Measurements from ENCODE around the gene RHOJ.
"Not testable (repeated sequence)": the region's sequence is repeated elsewhere in the genome, so short reads cannot be mapped to it uniquely, and the experiment has no call there.

RHOJ gene

GRCh38 chr14:63262446-63262845, 58.2 kb downstream of the RHOJ start:
- in situ Hi-C loops (cut with HindIII; ENCODE audit: low sequenced_read_pairs): no loop called here

GRCh38 chr14:63266106-63266505, 61.9 kb downstream of the RHOJ start:
- in situ Hi-C loops (cut with HindIII; ENCODE audit: low sequenced_read_pairs): no loop called here

GRCh38 chr14:63267171-63267570, 62.9 kb downstream of the RHOJ start:
- in situ Hi-C loops (cut with HindIII; ENCODE audit: low sequenced_read_pairs): no loop called here

- in situ Hi-C loops (cut with HindIII; ENCODE audit: low sequenced_read_pairs): no loop called here
Measured at GRCh38 chr14:63268771-63269170, 64.5 kb downstream of the RHOJ start.

DNA sequence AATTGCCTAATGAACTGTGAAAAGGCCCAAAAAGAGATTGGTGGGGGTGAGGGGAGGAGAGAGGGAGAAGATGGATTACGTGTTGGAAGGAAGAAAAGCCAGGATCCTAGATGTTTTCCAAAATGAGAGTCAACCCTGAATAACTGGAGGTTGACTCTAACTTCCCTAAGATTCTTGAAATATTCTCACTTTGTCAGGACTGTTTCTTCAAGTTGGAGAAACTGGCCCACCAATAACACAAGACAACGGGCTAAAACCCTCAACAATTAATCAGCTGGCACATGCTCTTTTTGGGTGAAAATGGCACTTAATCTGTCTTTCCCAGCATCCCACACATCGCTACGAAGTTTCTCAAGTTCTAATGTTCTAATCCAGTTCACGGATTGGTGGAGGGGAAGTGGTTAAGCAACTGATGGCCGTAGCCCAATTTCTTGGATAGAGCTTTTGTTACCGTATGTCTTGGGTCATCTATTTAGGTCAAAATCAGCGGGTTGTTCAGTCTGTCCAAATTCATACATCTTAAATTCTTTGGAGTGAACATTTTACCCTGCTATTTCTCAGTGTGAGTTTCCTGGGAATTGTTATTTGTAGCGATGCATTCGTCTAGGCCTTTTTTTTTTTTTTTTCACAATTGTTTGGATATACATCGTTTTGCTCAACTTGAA, 65.5 kb downstream of the RHOJ start:
- in situ Hi-C loops (cut with HindIII; ENCODE audit: low sequenced_read_pairs): no loop called here

- in situ Hi-C loops (cut with HindIII; ENCODE audit: low sequenced_read_pairs): no loop called here
Measured at GRCh38 chr14:63273129-63273528, 68.9 kb downstream of the RHOJ start.

DNA sequence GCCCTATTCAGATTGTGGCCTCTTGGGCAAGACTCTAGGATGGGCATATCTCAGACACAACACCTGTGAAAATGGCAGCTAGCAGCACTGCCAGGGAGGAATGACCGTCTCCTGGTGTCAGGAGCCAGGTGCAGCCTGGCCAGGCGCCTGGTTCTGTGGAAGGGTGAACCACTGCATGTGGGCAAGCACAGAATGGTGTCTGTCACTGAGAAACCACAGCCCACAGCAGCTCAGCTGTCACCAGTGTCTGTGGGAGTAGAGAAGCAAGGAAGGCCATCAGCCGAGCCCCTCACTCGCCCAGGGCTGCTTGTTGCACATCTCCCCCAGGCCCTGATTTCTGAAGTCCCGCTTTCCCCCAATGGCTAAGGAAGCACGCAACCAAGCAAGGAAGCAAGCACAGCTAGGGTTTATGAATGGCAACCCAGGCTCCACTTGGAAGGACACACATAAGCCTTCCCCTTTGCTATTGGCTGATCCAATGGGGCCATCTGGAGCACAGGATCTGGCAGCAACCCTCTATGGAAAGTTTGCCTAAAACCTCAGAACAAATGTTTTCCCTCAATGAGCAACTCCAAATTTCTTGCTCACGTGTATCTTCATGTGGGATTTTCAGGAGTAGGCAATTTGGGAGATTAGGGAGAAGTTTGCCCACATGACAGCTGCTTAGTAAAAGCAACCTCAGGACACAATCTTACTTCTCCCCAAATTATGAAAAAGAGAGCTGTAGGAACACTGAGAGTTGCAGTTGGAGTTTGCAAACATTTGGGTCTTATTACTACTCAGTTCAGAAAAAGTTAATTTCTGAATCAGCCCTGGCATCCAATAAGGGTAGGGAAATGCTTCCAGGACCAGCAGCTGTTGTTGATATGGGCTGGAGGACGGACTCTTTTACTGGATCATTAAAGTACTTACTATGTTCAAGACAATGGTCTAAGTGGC, 69.7 kb downstream of the RHOJ start:
- in situ Hi-C loops (cut with HindIII; ENCODE audit: low sequenced_read_pairs): no loop called here

DNA sequence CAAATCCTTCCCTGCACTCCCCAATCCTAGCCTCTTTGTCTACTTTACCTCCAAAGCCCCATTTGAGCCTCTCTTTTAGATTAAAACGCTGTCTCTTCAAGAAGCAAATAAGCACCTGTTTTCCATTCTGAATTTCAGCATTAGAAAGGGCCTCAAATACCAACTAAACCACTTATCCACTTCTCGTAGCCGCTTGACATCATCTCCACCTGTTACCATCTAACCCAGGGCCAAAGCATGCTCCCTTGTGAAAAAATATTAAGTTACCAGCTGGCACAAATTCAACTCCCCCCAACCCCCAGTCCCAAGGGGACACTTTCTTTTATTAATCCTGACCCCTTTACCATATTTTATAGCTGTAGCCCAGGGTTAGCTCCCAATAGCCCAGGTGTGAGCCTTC, 71.4 kb downstream of the RHOJ start:
- in situ Hi-C loops (cut with HindIII; ENCODE audit: low sequenced_read_pairs): no loop called here

DNA sequence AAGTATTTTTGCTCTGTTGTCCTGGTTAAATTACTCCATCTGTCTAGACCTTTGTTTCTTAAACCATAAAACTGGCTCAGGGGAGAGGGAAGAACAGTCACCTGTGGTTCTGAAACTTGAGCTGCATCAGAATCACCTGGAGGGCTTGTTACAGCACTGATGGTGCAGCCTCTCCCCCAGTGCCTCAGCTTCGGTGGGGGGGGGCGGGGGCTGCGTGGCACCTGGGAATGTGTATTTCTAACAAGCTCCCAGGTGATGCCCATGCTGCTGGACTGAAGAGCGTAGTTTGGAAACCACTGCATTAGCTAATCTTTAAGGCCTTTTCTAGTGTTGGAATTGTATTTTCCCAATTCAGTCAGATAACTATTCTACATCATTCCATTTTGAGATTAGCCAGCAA, 71.8 kb downstream of the RHOJ start:
- in situ Hi-C loops (cut with HindIII; ENCODE audit: low sequenced_read_pairs): no loop called here

GRCh38 chr14:63276492-63277342, 72.5 kb downstream of the RHOJ start:
- in situ Hi-C loops (cut with HindIII; ENCODE audit: low sequenced_read_pairs): no loop called here

DNA sequence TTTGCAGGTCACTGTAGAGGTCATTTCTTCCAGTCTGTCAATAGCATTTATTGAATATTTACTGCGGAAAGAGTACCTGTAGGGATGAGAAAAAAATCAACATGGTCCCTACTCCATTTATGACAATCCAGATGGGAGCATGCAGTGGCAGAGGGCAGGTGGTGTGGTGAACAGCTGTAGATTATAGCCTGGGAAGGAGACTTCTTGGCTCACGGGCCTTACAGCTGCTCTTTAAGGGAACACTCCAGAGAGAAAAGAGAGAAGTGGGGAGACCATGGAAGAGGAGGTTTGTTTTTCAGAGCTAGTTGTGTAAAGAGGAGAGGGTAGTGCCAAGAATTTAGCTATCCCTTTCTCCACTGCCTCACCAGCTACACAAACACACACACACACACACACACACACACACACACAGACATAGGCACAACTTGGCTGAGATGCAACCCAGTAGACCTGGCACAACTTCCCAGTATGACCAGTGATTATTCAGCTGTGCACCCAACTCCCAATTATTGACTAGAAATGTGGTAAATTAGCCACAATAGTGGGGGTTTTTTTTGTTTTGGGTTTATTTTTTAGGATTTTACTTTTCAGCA, 73.4 kb downstream of the RHOJ start:
- in situ Hi-C loops (cut with HindIII; ENCODE audit: low sequenced_read_pairs): no loop called here

DNA sequence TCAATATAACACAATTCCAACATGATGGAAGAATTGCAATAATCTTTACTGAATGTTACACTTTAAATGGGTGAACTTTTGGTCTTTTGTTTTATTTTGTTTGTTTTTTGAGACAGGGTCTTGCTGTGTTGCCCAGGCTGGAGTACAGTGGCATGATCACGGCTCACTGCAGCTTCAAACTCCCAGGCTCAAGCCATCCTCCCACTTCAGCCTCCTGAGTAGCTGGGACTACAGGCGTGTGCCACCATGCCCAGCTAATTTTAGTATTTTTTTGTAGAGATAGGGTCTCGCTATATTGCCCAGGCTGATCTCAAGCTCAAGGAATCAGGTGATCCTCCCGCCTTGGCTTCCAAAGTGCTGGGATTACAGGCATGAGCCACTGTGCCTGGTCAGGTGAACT, 75.7 kb downstream of the RHOJ start:
- in situ Hi-C loops (cut with HindIII; ENCODE audit: low sequenced_read_pairs): not testable (repeated sequence)

GRCh38 chr14:63282997-63283883, 79.0 kb downstream of the RHOJ start:
- in situ Hi-C loops (cut with HindIII; ENCODE audit: low sequenced_read_pairs): no loop called here

DNA sequence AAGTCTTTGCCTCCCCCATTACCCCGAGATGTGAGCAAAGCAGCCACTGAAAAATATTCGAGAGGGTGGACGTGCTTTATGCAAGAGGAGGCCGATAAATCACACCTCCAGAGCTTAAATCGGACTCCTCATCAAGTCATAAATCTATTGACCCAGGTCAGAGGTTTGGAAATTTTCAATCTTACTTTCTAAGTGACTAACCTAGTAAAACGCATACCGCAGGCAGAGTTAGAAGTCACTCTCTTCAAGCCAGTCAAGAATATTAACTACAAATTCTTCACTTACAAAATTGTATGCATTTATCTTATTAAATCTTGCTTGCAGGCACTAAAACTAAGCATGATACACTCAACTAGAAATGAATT, 79.6 kb downstream of the RHOJ start:
- in situ Hi-C loops (cut with HindIII; ENCODE audit: low sequenced_read_pairs): no loop called here

GRCh38 chr14:63286071-63286470, 81.8 kb downstream of the RHOJ start:
- in situ Hi-C loops (cut with HindIII; ENCODE audit: low sequenced_read_pairs): no loop called here

DNA sequence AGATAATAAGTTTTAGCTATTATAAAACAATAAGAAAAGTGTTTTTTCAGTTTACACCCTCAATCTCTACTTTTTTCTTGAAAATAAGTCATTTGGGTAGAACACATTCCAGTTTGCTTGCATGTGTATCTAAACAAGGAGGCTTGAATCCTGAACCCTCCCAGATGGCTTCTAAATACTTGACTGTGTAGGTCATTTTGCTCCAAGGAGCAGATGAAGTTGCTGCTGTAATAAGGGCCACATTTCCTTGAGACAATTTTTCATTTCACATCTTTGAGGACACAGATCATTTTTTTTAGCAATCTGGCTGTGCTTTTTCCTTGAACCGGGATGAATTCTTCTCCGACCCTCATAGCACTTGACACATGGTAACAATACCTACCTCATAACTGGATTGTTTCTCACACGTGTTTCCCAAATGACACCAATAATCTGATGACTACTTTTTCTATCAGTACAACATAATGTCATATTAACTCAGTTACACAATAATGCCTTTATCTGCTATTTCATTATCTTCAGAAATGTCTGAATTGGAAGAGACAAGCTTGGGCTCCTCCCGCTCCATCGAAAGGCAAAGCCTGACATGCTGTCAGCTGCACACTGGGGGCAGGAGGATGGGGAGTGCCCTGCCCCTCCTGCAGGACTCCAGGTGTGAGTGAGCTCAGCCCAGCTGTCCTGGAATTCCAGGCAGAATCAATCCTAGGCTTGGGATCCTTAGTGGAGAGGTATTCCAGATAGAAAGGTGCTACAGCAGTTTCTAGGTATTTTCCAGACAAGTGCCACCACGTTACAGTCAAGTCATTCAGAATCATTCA, 83.6 kb downstream of the RHOJ start:
- in situ Hi-C loops (cut with HindIII; ENCODE audit: low sequenced_read_pairs): no loop called here

DNA sequence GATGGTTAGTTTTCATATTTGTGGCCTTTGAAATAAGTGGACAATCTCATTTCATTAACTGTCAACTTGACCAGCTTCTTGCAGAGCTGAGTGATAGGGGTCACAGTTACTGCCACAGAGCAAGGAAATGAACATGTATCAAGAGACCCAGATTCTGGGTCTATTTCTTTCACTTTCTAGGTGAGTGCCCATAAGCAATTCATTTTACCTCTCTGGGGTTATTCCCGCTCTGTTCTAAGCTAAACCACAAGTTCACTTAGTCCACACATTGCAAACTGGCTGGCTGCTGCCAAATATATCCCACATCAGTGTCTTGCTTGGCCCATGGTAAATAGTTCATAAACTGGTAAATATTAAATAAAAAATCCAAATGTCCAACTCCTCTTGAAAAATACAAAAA, 84.6 kb downstream of the RHOJ start:
- in situ Hi-C loops (cut with HindIII; ENCODE audit: low sequenced_read_pairs): no loop called here

DNA sequence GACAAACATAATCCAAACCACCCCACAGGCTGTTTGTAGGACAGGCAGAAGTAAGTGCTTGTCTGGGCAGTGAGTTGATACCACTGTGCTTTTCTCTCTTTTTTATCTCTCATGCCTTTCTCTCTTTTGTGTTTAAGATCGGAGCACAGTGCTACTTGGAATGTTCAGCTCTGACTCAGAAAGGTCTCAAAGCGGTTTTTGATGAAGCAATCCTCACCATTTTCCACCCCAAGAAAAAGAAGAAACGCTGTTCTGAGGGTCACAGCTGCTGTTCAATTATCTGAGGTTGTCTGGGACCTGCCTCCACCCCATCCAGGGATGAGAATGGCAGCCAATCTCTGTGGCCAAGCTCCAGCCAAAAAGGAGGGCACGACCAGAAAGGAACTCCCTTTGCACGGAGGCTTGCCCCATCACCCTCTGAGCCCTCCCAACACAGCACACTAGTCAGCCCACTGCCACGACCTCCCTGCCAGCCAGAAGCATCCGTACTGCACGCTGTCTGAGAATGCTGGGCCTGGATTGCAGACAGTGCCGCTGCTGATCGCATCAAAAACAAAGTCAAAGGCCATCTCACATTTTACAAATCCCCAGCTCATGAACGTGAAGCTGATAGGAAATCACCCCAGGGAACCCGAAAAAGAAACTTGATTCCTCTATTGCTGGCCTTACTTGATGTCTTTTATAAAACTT, 86.6 kb downstream of the RHOJ start:
- in situ Hi-C loops (cut with HindIII; ENCODE audit: low sequenced_read_pairs): no loop called here

DNA sequence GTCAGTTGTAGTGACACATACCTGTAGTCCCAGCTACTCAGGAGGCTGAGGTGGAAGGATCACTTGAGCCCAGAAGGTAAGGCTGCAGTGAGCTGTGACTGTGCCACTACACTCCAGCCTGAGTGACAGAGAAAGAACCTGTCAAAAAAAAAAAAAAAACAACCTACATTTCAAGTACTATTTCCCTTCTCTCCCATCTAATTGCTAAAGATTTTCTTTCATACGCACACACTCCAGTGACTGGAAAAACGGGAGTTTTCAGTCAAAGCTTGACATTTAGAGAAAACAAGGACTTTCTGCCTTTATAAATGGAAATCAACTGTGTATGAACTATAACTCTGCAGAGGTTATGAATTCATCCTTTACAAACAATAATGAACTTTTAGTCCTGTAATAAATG, 88.6 kb downstream of the RHOJ start:
- in situ Hi-C loops (cut with HindIII; ENCODE audit: low sequenced_read_pairs): no loop called here
